Measurements from ENCODE around the gene ZNF804A. TPM values are rescaled to one million over a fixed set of nuclear protein-coding genes. Genes with fewer than 3 reads are reported as not detected.

ZNF804A gene
- total RNA-seq, 1 donor, result 10.8 TPM

- no peak for TF ChIP-seq CTCF (IDR thresholded peaks at IDR 0.05; ENCODE audit: insufficient read depth, low read depth, low read length)
- DNase-seq (ENCODE audit: low read depth), result no peak
- no peak overlapping the region for H3K4me3 ChIP-seq (ENCODE audit: low read depth, low read length)
Measured at GRCh38 chr2:184769686-184770085, 171.4 kb downstream of the ZNF804A start.

GRCh38 chr2:184779777-184780176 is 181.4 kb downstream of the ZNF804A start:
- no peak for DNase-seq (ENCODE audit: low read depth)
- no peak overlapping the region for H3K4me3 ChIP-seq (ENCODE audit: low read depth, low read length)
- TF ChIP-seq CTCF (IDR thresholded peaks at IDR 0.05; ENCODE audit: insufficient read depth, low read depth, low read length), result no peak

GRCh38 chr2:184780384-184780783 is 182.1 kb downstream of the ZNF804A start:
- H3K4me3 ChIP-seq (ENCODE audit: low read depth, low read length), result no peak overlapping the region
- no peak for TF ChIP-seq CTCF (IDR thresholded peaks at IDR 0.05; ENCODE audit: insufficient read depth, low read depth, low read length)
- DNase-seq (ENCODE audit: low read depth), result no peak

- no peak for DNase-seq (ENCODE audit: low read depth)
- TF ChIP-seq CTCF (IDR thresholded peaks at IDR 0.05; ENCODE audit: insufficient read depth, low read depth, low read length), result no peak
- no peak overlapping the region for H3K4me3 ChIP-seq (ENCODE audit: low read depth, low read length)
Measured at GRCh38 chr2:184780944-184781343, 182.6 kb downstream of the ZNF804A start.

GRCh38 chr2:184783576-184783975 is 185.2 kb downstream of the ZNF804A start:
- no peak overlapping the region for H3K4me3 ChIP-seq (ENCODE audit: low read depth, low read length)
- TF ChIP-seq CTCF (IDR thresholded peaks at IDR 0.05; ENCODE audit: insufficient read depth, low read depth, low read length), result no peak
- no peak for DNase-seq (ENCODE audit: low read depth)

GRCh38 chr2:184793176-184793575 is 194.8 kb downstream of the ZNF804A start:
- DNase-seq (ENCODE audit: low read depth), result peak; percentile 31
- no peak for TF ChIP-seq CTCF (IDR thresholded peaks at IDR 0.05; ENCODE audit: insufficient read depth, low read depth, low read length)
- H3K4me3 ChIP-seq (ENCODE audit: low read depth, low read length), result no peak overlapping the region

GRCh38 chr2:184799379-184799778 is 201.1 kb downstream of the ZNF804A start:
- TF ChIP-seq CTCF (IDR thresholded peaks at IDR 0.05; ENCODE audit: insufficient read depth, low read depth, low read length), result no peak
- DNase-seq (ENCODE audit: low read depth), result no peak
- H3K4me3 ChIP-seq (ENCODE audit: low read depth, low read length), result no peak overlapping the region

All from fibroblast of villous mesenchyme (primary cell).